Right renal cortex interstitium (tissue), 3 donors: ENCODE data around the gene GPS1. TPM values are rescaled to one million over a fixed set of nuclear protein-coding genes. Genes with fewer than 3 reads are reported as not detected.

Source experiments
- DNase-seq, 3 donors: peaks; one replicate each; pipeline ENCODE4 v3.0.0-alpha.2; 2013; ENCODE audit warnings: low read depth in 3 of 3, low spot score in 2 of 3
- polyA plus RNA-seq, 3 donors: library from polyadenylated mRNA; unstranded; fragments of 120-200 nt; gene quantifications; one replicate each; pipeline ENCODE4 v1.2.1, GENCODE V29; 2013; ENCODE audit not compliant: insufficient read length in 3 of 3

Gene GPS1
- polyA plus RNA-seq, 3 donors: 96.7 to 104 (median 103) TPM

DNA sequence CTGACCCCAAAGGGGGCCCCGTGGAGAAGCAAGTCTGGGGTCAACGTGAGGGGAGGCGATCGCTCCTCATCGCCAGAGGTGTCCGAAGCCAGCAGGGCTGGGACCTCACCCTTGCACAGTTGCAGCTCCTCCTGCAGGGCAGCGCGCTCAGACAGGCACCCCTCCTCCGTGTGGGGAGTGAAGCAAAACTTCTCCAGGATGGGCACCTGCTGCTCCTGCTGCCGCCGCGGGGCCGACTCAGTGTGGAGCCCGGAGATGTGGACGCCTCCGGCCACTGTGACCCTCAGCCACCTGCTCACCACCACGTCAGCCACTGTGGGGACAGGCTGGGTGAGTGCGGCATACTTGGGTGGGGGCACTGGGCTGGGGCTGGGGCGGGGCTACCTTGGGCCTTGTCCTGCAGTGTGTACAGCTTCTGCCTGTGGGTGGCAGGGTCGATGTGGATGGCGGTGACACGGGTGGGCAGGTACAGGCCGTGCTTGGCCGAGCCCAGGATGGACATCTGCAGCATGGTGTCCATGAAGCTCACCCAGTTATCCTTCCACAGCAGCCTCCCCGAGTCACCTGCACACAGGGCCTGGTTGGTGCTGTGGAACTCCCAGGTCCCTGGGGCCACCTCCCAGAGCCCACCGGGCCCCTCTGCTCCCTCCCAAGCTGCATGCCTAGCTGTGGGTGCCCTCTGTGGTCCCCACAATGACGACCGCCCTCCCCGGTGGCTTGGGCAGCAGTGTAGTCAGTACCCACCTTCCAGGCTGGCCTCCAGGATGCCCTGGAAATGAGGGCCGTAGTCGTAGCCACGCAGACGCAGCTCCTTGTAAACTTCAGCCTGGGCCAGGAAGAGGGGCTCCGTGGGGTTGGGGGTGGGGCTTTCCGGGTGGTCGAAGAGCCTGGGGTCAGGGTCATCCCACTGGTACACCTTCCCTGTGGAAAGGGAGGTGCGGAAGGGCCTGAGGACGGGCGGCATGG lies 35.5 kb downstream of the GPS1 start:
- DNase-seq: no peak

GRCh38 chr17:82087961-82088837 lies 36.5 kb downstream of the GPS1 start:
- no peak for DNase-seq

- DNase-seq: no peak
Measured at GRCh38 chr17:82088838-82089722, 37.4 kb downstream of the GPS1 start.

DNA sequence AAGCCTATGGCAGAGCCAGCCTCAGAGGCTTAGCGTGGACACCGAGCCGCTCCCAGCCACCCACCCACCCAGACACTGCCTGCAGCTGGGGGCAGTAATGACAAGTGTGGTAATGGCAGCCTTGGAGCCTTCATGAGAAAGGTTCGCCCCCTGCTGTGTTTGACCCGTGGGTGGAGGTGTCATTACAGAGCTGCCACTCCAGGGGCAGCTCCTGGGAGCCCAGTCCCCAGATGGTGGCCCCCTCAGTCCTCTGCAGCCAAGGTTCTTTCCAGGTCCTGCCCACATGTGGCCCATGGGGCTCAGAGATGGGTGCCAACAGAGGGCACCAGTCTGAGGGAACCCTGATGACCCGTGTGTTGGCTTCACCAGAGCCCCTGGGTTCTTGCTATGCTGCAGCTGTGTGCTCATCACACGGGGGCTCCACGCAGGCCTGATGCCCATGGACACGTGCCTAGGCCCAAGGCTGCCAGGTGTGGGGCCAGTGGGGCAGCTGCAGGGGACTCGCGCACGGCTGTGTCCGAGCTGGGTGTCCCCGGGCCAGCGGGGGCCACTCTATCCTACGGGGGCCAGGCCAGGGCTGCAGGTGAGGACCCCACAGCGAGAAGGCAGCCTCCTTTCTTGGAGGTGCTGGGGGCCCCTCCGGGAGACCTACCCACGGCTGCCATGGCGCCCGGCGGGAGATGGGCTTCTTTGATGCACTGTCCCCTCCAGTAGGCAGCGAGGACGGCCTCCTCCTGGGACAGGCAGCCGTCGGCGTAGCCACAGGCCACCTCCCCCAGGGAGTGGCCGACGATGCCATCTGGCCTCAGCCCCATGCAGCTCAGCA lies 38.2 kb downstream of the GPS1 start:
- DNase-seq: no peak

DNA sequence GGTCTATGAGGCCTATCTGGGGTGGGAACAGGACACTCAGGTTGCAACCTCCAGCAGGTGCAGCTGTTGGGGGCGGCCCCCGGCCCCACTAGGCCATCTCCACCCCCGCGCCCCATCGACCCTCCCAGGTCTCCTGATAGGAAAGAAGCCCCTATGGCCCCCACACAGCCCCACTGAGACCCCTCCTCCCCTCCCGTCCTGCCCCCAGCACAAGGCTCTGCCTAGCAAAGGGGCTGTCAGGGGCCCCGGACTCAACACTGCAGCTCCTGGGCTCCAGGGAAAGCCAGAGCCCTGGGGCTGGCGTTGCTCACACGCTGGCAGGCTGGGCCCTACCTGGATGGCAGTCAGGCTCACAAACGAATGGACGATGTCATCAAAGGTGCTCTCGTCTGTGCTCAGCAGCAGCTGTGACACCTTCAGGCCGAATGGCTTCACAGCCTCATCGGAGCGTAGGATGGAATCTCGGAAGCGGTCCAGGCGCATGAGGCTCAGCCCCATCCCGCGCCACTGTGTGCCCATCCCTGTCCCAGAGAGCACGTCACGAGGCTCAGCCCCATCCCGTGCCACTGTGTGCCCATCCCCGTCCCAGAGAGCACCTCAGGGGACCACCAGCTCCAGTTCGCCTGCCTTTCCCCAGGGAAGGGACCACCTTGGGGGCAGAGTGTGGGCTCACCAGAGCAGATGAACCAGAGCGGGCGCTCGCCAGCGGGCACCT lies 39.0 kb downstream of the GPS1 start:
- no peak for DNase-seq

DNA sequence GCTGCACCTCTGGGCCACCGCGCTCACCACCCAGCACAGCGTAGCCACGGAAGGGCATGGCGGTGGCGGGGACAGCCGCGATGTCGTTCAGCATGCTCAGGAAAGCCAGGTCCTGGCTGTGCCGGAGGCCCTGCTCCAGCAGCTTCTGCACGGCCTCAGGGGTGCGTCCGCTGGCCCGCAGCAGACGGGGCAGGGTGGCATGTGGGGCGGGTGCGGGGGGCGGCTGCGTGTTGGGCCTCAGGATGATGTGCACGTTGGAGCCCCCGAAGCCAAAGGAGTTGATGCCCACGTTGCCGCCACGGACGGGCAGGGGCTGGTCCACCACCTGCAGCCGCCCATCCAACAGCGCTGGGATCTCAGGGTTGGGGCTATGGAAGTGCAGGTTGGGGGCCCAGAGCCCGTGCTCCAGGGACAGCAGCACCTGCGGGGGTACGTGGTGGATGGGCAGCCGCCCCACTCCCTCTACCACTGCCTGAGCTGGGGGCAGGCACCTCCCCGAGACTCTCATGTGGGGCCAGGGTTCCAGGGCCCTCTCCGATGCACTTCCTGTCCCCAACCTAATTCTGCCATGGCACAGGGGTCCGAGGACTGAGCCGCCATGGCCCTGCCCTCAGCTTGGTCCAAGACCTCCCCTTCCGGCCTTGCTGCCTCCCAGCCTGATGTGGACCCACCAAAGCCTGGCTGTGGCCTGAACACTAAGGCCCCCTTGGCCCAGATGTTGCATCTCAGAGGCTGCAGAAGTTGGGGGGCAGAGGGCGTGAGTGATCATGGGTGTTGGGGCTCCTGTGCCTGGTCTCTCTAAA lies 39.8 kb downstream of the GPS1 start:
- DNase-seq: no peak

GRCh38 chr17:82092094-82092586 lies 40.4 kb downstream of the GPS1 start:
- no peak for DNase-seq

- DNase-seq: no peak
Measured at GRCh38 chr17:82092628-82092994, 40.9 kb downstream of the GPS1 start.

DNA sequence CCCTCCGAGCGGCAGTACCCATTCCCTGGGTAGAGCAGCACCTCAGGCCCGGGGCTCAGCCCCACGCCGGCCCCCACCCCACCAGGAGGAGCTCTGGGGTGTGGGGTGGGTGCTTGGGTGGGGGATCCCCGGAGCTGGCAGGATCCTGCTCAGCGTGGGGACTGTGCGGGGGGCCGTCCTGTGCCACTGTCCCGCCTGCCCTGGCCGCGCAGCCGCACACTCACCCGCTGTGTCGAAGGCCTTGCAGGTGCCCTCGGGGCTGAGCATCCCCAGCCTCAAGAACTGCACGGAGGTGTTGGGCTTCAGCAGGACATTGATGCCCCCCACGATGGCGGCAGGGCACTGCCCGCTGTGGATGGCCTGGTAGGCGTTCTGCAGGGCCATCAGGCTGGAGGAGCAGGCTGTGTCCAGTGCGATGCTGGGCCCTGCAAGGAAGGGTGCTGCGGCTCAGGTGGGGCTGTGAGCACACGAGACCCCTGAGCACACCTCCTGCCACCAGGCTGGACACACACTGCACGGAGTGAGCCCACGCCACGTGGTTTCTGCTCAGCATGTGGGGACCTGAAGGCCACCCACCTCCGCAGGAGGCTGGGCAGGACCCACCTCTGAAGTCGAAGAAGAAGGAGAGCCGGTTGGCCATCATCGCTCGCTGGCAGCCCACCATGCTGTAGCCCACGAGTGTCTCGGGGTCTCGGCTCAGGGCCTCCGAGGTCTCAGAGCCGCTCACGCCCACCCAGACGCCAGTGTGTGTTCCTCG lies 41.5 kb downstream of the GPS1 start:
- no peak for DNase-seq

DNA sequence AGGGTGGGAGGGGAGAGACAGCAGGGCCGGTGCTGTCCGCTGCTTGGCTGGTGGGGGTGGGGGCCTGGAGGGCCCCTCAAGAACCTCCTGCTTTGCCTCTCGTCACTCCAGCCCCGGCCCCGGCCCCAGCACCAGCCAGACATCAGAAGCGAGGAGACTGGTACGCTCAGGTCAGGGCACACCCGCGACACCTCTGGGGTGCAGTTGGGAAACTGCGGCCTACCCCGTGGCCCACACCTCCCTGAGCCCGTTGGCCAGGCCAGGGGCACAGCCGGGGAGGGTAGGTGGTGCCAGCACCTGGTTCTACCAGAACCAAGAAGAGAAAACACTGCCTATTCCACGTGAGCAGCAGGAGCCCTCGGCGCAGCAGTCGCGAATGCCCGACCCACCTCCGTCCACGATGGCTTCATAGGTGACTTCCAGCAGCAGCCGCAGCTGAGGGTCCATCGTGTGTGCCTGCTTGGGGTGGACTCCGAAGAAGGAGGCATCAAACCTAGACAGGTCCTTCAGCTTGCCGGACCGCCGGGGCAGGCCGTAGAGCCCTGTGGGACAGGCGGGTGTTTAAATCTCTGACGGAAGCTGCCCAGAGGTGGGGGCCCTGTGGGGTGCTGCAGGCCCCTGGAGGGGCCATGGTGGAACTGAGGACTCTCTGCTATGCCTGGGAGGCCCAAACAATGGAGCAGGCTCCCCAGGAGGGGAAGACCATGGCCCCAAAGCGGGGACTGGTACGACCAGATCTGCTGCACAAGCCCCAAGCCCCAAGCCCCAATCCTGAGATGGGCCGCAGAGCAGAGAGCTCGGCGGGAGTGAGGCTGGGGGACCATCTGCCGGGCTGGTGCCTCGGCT lies 43.5 kb downstream of the GPS1 start:
- no peak for DNase-seq

DNA sequence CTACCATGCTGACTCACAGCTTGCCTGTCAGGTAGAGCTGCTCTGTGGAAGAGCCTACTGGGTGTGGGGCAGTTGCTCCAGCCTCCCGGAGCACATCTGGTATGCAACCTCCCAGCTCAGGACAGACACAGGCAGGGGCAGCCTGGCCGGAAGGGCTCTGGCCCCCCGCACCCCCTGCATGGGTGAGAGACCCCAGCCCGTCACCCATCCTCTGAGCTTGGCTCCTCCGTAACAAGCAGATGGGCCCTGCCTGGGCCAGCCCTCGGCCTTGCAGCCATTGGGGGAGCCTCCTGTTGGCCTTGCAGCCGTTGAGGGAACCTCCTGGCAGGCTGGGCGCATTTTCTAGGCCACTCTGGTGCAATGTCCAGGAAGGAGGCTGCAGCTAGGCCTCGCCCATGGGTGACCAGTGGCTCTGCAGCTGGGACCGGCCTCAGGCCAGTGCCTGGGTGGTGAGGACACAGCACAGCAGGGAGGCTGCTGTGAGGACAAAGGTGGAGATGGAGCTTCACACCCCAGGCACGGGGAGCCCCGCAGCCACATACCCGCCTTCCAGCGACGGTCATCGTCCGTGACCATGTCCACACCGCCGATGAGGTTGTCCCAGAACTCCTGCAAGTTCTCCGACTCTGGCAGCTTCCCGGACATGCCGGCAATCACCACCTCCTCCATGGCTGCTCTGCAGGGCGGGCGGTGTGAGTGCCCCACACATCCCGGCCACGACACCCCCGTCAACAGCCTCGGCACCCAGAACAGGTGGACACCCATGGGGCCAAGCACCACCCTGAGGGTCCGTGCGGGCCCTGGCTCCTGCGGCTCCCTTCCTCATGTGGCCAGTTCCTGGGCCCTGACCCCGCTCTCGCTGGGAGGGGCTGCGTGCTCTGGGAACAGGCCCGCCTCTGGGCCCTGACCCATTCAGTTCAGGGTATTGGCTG lies 44.3 kb downstream of the GPS1 start:
- no peak for DNase-seq

GRCh38 chr17:82096709-82097183 lies 45.0 kb downstream of the GPS1 start:
- DNase-seq: no peak

DNA sequence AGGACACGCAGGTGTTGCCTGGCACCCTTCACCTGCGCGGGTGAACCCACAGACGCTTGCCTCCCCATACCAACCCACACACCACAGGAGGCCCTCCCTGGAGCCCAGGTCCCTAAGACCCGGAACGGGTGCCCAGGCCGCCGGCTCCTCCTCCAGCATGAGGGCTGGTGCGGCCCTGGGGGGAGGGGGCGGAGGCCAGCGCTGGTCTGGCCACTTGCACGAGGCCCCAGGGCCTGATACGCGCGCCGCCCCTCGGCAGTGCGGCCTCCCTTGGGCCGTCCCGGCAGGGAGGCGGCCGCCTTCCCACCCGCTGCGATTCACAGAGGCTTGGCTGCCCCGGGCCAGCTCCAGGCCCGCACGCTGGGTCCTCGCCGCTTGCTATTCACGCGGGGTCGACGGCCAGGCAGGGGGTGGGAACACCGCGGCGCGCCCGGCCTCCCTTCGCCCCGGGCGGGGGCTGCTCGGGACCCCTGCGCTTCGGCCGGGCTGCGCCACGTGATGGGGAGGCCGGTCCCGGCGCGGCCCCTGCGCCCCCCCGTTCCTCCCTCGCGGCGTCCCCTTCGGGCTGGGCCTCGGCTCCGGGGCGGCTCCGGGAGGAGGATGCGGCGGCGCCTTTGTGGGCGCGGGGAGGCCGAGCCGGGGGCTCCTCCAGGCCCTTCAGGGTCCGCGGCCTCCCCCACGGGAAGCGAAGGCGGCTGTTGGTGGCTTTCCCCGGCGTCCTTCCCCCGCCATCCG lies 45.7 kb downstream of the GPS1 start:
- no peak for DNase-seq

DNA sequence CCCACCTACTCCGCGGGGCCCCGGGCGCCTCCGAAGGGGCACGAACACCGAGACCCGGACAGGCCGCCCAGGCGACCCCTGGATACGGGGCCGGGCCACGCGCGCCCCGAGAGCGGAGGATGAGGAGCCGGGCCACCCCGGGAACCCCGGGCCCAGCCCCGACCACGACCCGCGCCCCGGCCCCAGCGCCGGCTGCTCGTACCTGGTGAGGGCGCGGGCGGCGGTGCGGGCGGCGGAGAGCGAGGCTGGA lies 46.1 kb downstream of the GPS1 start:
- no peak for DNase-seq
